Measurements from ENCODE around the gene SLC22A7.

- TF ChIP-seq CTCF (IDR thresholded peaks at IDR 0.05; ENCODE audit: low read depth, low read length, poor library complexity, severe bottlenecking) (no peak), EZH2phosphoT487 (IDR thresholded peaks at IDR 0.05; ENCODE audit: borderline replicate concordance, low read length) (no peak)
These were observed 1.6 kb downstream of the SLC22A7 start for GRCh38 chr6:43299338-43300293.

Data from DOHH2 (cell line).